PC-3 (cell line): ENCODE data around the gene CNTRL. TPM values are rescaled to one million over a fixed set of nuclear protein-coding genes. Genes with fewer than 3 reads are reported as not detected.

ENCODE experiments used
- ATAC-seq: fragments of 200-7000 bp; cut with Tn5 transposase; 2 replicates; pipeline ENCODE4 v1.9.1; 2020; ENCODE audit warnings: mild to moderate bottlenecking, moderate library complexity
- BruUV-seq: library from RNA; stranded (reverse); fragments of 400-500 nt; replicated peaks from 2 replicates; lab custom pipeline; 2021; lab: Mats Ljungman, UMichigan
- CTCF ChIA-PET: fragments of 300-600 bp; sonication (Branson Sonifier 250); formaldehyde crosslinking; loops from one replicate; lab custom pipeline; 2022; ENCODE audit warnings: antibody characterized with exemption; lab: Charles Lee
- POLR2A ChIA-PET: fragments of 300-600 bp; sonication (Branson Sonifier 250); formaldehyde crosslinking; loops from one replicate; lab custom pipeline; 2022; ENCODE audit warnings: antibody characterized with exemption; ENCODE audit not compliant: unreplicated experiment; lab: Charles Lee
- DNase-seq: peaks from one replicate; pipeline ENCODE4 v3.0.0-alpha.2; 2015
- H2AFZ ChIP-seq: fragments of 300-600 bp; sonication (generic); 2 replicates; pipeline ENCODE4 v1.6.0; 2016; ENCODE audit warnings: antibody characterized with exemption, low read length
- H3F3A ChIP-seq: fragments of 300-600 bp; sonication (generic); one replicate; pipeline ENCODE4 v1.6.0; 2017; ENCODE audit warnings: antibody characterized with exemption, low read length, control low read depth, mild to moderate bottlenecking; ENCODE audit not compliant: unreplicated experiment
- H3K27ac ChIP-seq: fragments of 300-600 bp; sonication (generic); 2 replicates; pipeline ENCODE4 v1.5.1; 2016; ENCODE audit warnings: mild to moderate bottlenecking, low read length
- H3K27me3 ChIP-seq: fragments of 300-600 bp; sonication (generic); 2 replicates; pipeline ENCODE4 v1.6.1; 2016; ENCODE audit warnings: low read length, mixed read lengths
- H3K36me3 ChIP-seq: fragments of 300-600 bp; sonication (generic); 2 replicates; pipeline ENCODE4 v1.6.1; 2016; ENCODE audit warnings: low read depth, mixed run types, low read length, mixed read lengths
- H3K4me1 ChIP-seq: fragments of 300-600 bp; sonication (generic); 2 replicates; pipeline ENCODE4 v1.5.1; 2016; ENCODE audit warnings: low read length; ENCODE audit not compliant: insufficient read depth
- H3K4me2 ChIP-seq: fragments of 300-600 bp; sonication (generic); 2 replicates; pipeline ENCODE4 v1.6.0; 2016; ENCODE audit warnings: low read length
- H3K4me3 ChIP-seq: fragments of 300-600 bp; sonication (generic); 2 replicates; pipeline ENCODE4 v1.5.1; 2016; ENCODE audit warnings: mild to moderate bottlenecking, low read length, mixed read lengths
- H3K79me2 ChIP-seq: fragments of 300-600 bp; sonication (generic); 2 replicates; pipeline ENCODE4 v1.6.1; 2017; ENCODE audit warnings: low read length, mixed read lengths
- H3K9ac ChIP-seq: fragments of 300-600 bp; sonication (generic); 2 replicates; pipeline ENCODE4 v1.6.0; 2016; ENCODE audit warnings: mild to moderate bottlenecking, low read length
- H3K9me2 ChIP-seq: fragments of 300-600 bp; sonication (generic); replicated peaks from 2 replicates; pipeline ENCODE4 v1.6.1; 2016; ENCODE audit warnings: mixed run types, low read length, mixed read lengths
- H3K9me3 ChIP-seq: fragments of 300-600 bp; sonication (generic); 2 replicates; pipeline ENCODE4 v1.6.1; 2016; ENCODE audit warnings: low read length, mixed read lengths
- H4K20me1 ChIP-seq: fragments of 300-600 bp; sonication (generic); 2 replicates; pipeline ENCODE4 v1.6.1; 2016; ENCODE audit warnings: low read length, mixed read lengths
- CTCF ChIP-seq: fragments of 300-600 bp; sonication (generic); conservative IDR thresholded peaks from 2 replicates; pipeline ENCODE4 v1.5.1; 2017; ENCODE audit warnings: antibody characterized with exemption, low read depth, mild to moderate bottlenecking, low read length
- EZH2 ChIP-seq: fragments of 300-600 bp; sonication (generic); IDR thresholded peaks from one replicate; pipeline ENCODE4 v1.6.1; 2017; ENCODE audit warnings: antibody characterized with exemption, mild to moderate bottlenecking, low read length; ENCODE audit not compliant: unreplicated experiment
- EZH2phosphoT487 ChIP-seq: fragments of 300-600 bp; sonication (generic); IDR thresholded peaks from 2 replicates; pipeline ENCODE4 v1.6.1; 2018; ENCODE audit warnings: mild to moderate bottlenecking, antibody characterized with exemption, low read length, borderline replicate concordance
- intact Hi-C: fragments of 100-400 bp; cut with micrococcal nuclease; formaldehyde crosslinking; loops from 2 replicates; pipeline ENCODE4 v1.9.0; 2023
- total RNA-seq: library from RNA; depleted of rRNA; stranded (reverse); fragments of >200 nt; gene quantifications from 2 replicates; pipeline ENCODE4 v1.2.3, GENCODE V29; 2014

Gene CNTRL
- total RNA-seq, 1 experiment from 2014 or later = 6.0 TPM

DNA sequence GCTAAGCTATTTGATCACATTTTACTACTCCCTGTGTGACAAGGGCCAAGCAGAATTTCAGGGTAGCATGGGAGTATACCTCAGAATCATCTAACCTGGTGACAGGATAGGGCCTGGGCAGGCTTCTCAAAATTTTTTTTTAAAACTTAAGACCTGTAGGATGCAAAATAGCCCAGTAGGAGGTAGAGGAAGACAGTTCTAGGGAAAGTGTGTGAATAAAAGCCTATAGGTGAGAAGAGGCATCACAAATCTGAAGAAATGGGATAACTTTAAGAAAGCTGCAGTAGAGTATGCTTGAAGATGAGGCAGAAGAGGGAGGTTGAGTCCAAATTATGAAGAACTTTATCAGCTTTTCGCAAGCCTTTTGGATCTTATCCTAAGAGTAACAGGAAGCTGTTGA, 32.3 kb downstream of the CNTRL start:
- CTCF ChIA-PET = no interaction called here
- no peak overlapping the region for H2AFZ ChIP-seq
- ATAC-seq = peak; percentile 55

DNA sequence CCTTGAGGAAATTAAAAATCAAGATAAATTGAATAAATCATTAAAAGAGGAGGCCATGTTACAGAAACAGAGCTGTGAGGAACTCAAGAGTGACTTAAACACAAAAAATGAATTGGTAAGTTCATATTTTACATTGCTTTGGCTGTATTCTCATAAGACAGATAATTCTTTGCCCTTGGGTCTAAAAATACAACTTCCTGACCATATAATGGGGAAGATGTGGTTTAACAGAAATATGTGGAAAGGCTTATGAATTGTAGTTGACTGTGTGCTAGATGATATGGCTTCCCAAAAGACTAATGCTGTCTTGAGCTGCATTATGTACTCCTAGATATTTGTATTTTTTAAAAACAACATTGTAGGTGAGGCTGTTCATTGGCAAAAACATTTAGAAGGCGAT, 33.1 kb downstream of the CNTRL start:
- no peak for ATAC-seq
- H3K9ac ChIP-seq = no peak overlapping the region
- BruUV-seq = no TSS peak

More for the DNA sequence above, 32.3 kb downstream of the CNTRL start:
- no peaks in the 10 kb centered on the region for H3K9me2 ChIP-seq
- BruUV-seq = no TSS peak
- H3F3A ChIP-seq = no peaks in the 10 kb centered on the region
- peak; percentile 27 for DNase-seq
- intact Hi-C loops = loop anchor here (5.0 kb wide), 1 partner anchor 90 kb away; no protein-coding TSS in a partner anchor
- no peaks in the 10 kb centered on the region for H3K79me2 ChIP-seq
- no peaks in the 10 kb centered on the region for H3K4me1 ChIP-seq
- no peak overlapping the region for H3K4me2 ChIP-seq
- no peak overlapping the region for H3K4me3 ChIP-seq
- no peaks in the 10 kb centered on the region for H3K27me3 ChIP-seq
- no peaks in the 10 kb centered on the region for H4K20me1 ChIP-seq
- no peaks in the 10 kb centered on the region for H3K9me3 ChIP-seq
- POLR2A ChIA-PET = no interaction called here
- no peak overlapping the region for H3K9ac ChIP-seq
- no peak for TF ChIP-seq EZH2
- peak; percentile 43; the same call in 1 of the 2 replicates for TF ChIP-seq CTCF
- no peak for TF ChIP-seq EZH2phosphoT487
- H3K36me3 ChIP-seq = no peaks in the 10 kb centered on the region
- H3K27ac ChIP-seq = no peak overlapping the region

GRCh38 chr9:121115466-121115865, 40.7 kb downstream of the CNTRL start:
- Histone ChIP-seq H3K4me3 (no peak overlapping the region), H3K27ac (no peak overlapping the region), H3K36me3 (no peaks in the 10 kb centered on the region), H3K4me2 (no peak overlapping the region), H3K9me3 (no peaks in the 10 kb centered on the region), H2AFZ (no peak overlapping the region), H3K9ac (no peak overlapping the region), H3K79me2 (no peaks in the 10 kb centered on the region), H3K4me1 (no peaks in the 10 kb centered on the region), H3K9me2 (no peaks in the 10 kb centered on the region), H3F3A (no peaks in the 10 kb centered on the region), H3K27me3 (no peaks in the 10 kb centered on the region), H4K20me1 (no peaks in the 10 kb centered on the region)
- CTCF ChIA-PET = no interaction called here
- intact Hi-C loops = no loop called here
- ATAC-seq = no peak
- TF ChIP-seq EZH2phosphoT487 = no peak
- no peak for TF ChIP-seq EZH2
- TF ChIP-seq CTCF = no peak
- BruUV-seq = no TSS peak
- POLR2A ChIA-PET = no interaction called here
- DNase-seq = no peak

More for the DNA sequence above, 33.1 kb downstream of the CNTRL start:
- no peaks in the 10 kb centered on the region for H3K27me3 ChIP-seq
- no peaks in the 10 kb centered on the region for H3K9me3 ChIP-seq
- H3K36me3 ChIP-seq = no peaks in the 10 kb centered on the region
- H3K4me1 ChIP-seq = no peaks in the 10 kb centered on the region
- H3F3A ChIP-seq = no peaks in the 10 kb centered on the region
- no peaks in the 10 kb centered on the region for H4K20me1 ChIP-seq
- H3K4me3 ChIP-seq = no peak overlapping the region
- no peak for TF ChIP-seq EZH2
- intact Hi-C loops = loop anchor here (5.0 kb wide), 1 partner anchor 89 kb away; no protein-coding TSS in a partner anchor
- no peak overlapping the region for H2AFZ ChIP-seq
- ChIA-PET POLR2A (no interaction called here), CTCF (no interaction called here)
- H3K4me2 ChIP-seq = no peak overlapping the region
- H3K9me2 ChIP-seq = no peaks in the 10 kb centered on the region
- no peak overlapping the region for H3K27ac ChIP-seq
- no peaks in the 10 kb centered on the region for H3K79me2 ChIP-seq
- no peak for DNase-seq
